ENCODE data around the gene TCP11L2.
A peak's percentile ranks its signal among the peaks of the same experiment; 100 is the strongest.

The TCP11L2 gene

GRCh38 chr12:106332536-106332935 is 30.0 kb downstream of the TCP11L2 start:
- no peak overlapping the region for H3K4me3 ChIP-seq (ENCODE audit: low read depth, low read length)
- no peak for TF ChIP-seq CTCF (IDR thresholded peaks at IDR 0.05; ENCODE audit: low read depth, low read length)
- in situ Hi-C loops (cut with HindIII; ENCODE audit: low sequenced_read_pairs), result no loop called here

GRCh38 chr12:106333010-106333409 is 30.5 kb downstream of the TCP11L2 start:
- no peak overlapping the region for H3K4me3 ChIP-seq (ENCODE audit: low read depth, low read length)
- no peak for DNase-seq (ENCODE audit: low read depth, low spot score)
- TF ChIP-seq CTCF (IDR thresholded peaks at IDR 0.05; ENCODE audit: low read depth, low read length), result no peak
- in situ Hi-C loops (cut with HindIII; ENCODE audit: low sequenced_read_pairs), result no loop called here

More at GRCh38 chr12:106332536-106332935, 30.0 kb downstream of the TCP11L2 start:
- DNase-seq (ENCODE audit: low read depth, low spot score), result no peak

GRCh38 chr12:106333756-106334155 is 31.2 kb downstream of the TCP11L2 start:
- no peak for DNase-seq (ENCODE audit: low read depth, low spot score)
- in situ Hi-C loops (cut with HindIII; ENCODE audit: low sequenced_read_pairs), result no loop called here

GRCh38 chr12:106341086-106341877 is 38.7 kb downstream of the TCP11L2 start:
- H3K4me3 ChIP-seq (ENCODE audit: low read depth, low read length), result no peak overlapping the region
- no peak for DNase-seq (ENCODE audit: low read depth, low spot score)
- TF ChIP-seq CTCF (IDR thresholded peaks at IDR 0.05; ENCODE audit: low read depth, low read length), result no peak
- in situ Hi-C loops (cut with HindIII; ENCODE audit: low sequenced_read_pairs), result no loop called here

More at GRCh38 chr12:106333756-106334155, 31.2 kb downstream of the TCP11L2 start:
- TF ChIP-seq CTCF (IDR thresholded peaks at IDR 0.05; ENCODE audit: low read depth, low read length), result no peak
- no peak overlapping the region for H3K4me3 ChIP-seq (ENCODE audit: low read depth, low read length)

- TF ChIP-seq CTCF (IDR thresholded peaks at IDR 0.05; ENCODE audit: low read depth, low read length), result no peak
- no peak overlapping the region for H3K4me3 ChIP-seq (ENCODE audit: low read depth, low read length)
- in situ Hi-C loops (cut with HindIII; ENCODE audit: low sequenced_read_pairs), result no loop called here
- peak; percentile 72 for DNase-seq (ENCODE audit: low read depth, low spot score)
Observed at GRCh38 chr12:106342397-106343213, 40.1 kb downstream of the TCP11L2 start.

GRCh38 chr12:106343214-106343528 is 40.6 kb downstream of the TCP11L2 start:
- no peak for DNase-seq (ENCODE audit: low read depth, low spot score)
- in situ Hi-C loops (cut with HindIII; ENCODE audit: low sequenced_read_pairs), result no loop called here
- no peak for TF ChIP-seq CTCF (IDR thresholded peaks at IDR 0.05; ENCODE audit: low read depth, low read length)
- no peak overlapping the region for H3K4me3 ChIP-seq (ENCODE audit: low read depth, low read length)
